ENCODE measurements around the gene HDDC3.

- TF ChIP-seq POLR2A (IDR thresholded peaks at IDR 0.05; ENCODE audit: low read depth, low read length) (no peak), TAF1 (IDR thresholded peaks at IDR 0.05; ENCODE audit: borderline replicate concordance, low read depth, low read length) (no peak), POLR2AphosphoS5 (IDR thresholded peaks at IDR 0.05; ENCODE audit: low read depth, low read length) (no peak)
These were observed 45.3 kb downstream of the HDDC3 start for GRCh38 chr15:90887037-90887481.

All from GM12892 (cell line).